ENCODE measurements around the gene ORM2.
"Not testable (repeated sequence)": the region's sequence is repeated elsewhere in the genome, so short reads cannot be mapped to it uniquely, and the experiment has no call there.

Gene ORM2

GRCh38 chr9:114314881-114315722 lies 14.6 kb upstream of the ORM2 start:
- DNase-seq = no peak

GRCh38 chr9:114315723-114316363 lies 13.8 kb upstream of the ORM2 start:
- DNase-seq = no peak

- no peak for DNase-seq
Measured at GRCh38 chr9:114316605-114317230, 13.0 kb upstream of the ORM2 start.

GRCh38 chr9:114317665-114318357 lies 11.9 kb upstream of the ORM2 start:
- no peak for DNase-seq

GRCh38 chr9:114318416-114318815 lies 11.3 kb upstream of the ORM2 start:
- DNase-seq = no peak

- no peak for DNase-seq
Measured at GRCh38 chr9:114319147-114319546, 10.5 kb upstream of the ORM2 start.

GRCh38 chr9:114320710-114321109 lies 9.0 kb upstream of the ORM2 start:
- not testable (repeated sequence) for DNase-seq

- no peak for DNase-seq
Measured at GRCh38 chr9:114321759-114322158, 7.9 kb upstream of the ORM2 start.

- DNase-seq = not testable (repeated sequence)
Measured at GRCh38 chr9:114322160-114322818, 7.4 kb upstream of the ORM2 start.

- not testable (repeated sequence) for DNase-seq
Measured at GRCh38 chr9:114322831-114323531, 6.7 kb upstream of the ORM2 start, which contains the start of gene ORM1. TSS of gene ORM1 (plus strand) at chr9:114323098. CDS start at chr9:114323134, 36 bp downstream.

- DNase-seq = not testable (repeated sequence)
Measured at GRCh38 chr9:114323849-114324248, 5.8 kb upstream of the ORM2 start.

- DNase-seq = no peak
Measured at GRCh38 chr9:114324492-114324891, 5.2 kb upstream of the ORM2 start.

- DNase-seq = not testable (repeated sequence)
Measured at GRCh38 chr9:114324965-114325364, 4.7 kb upstream of the ORM2 start.

GRCh38 chr9:114325684-114326254 lies 3.9 kb upstream of the ORM2 start:
- DNase-seq = not testable (repeated sequence)

GRCh38 chr9:114327749-114328148 lies 1.9 kb upstream of the ORM2 start:
- DNase-seq = no peak

- DNase-seq = not testable (repeated sequence)
Measured at GRCh38 chr9:114328357-114328820, 1.3 kb upstream of the ORM2 start.

- DNase-seq = not testable (repeated sequence)
Measured at GRCh38 chr9:114328937-114329624, 588 bp upstream of the ORM2 start.

- no peak for DNase-seq
Measured at GRCh38 chr9:114330636-114331035, 967 bp downstream of the ORM2 start.

GRCh38 chr9:114331229-114332195 lies 1.8 kb downstream of the ORM2 start:
- not testable (repeated sequence) for DNase-seq

All from activated naive CD4-positive, alpha-beta T cell (primary cell).